ENCODE results near the gene THOC7. TPM values are rescaled to one million over a fixed set of nuclear protein-coding genes. Genes with fewer than 3 reads are reported as not detected.

Gene THOC7
- total RNA-seq, 1 donor from 2014 or later: 141 TPM

DNA sequence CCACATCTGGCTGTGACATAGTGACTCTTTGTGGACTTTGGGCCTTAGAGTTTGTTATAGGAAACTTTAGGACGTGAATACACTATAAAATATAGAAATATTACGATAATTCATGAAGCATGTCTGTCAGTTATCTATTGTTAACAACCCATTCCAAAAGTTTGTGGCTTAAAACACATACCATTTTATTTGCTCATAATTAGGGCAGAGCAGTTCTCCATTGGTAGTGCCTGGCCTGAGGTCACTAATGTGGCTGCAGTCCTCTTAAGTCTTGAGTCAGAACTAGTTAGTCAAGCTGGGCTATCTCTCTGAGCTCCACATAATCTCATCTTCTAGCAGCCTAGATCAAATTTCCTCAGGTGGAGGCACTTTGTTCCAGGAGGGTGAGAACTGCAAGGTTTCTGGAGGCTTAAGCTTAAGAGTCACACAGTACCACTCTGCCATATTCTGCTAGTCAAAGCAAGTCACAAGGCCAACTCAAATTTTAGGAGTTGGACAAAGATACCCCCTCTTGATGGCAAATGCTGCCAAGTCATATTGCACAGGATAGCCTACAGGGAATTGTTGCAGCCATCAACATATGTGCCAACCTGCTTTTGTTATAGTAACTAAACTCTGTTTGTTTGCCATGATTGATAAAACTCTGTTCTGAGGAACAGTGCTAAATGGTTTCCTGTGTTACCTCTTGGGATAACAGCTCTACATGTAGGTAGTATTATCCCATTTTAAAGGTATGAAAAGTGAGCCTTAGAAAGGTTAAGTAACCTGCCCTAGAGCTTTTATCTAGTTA lies 8.7 kb upstream of the THOC7 start:
- Mint-ChIP-seq H3K27me3 (ENCODE audit: insufficient read depth, low read depth) (peaks cover 3% of the 10 kb centered on the region), H3K9me3 (no peaks in the 10 kb centered on the region), H3K4me3 (no peak overlapping the region), H3K27ac (no peak overlapping the region), H3K36me3 (peaks cover 5% of the 10 kb centered on the region), H3K4me1 (peaks cover 25% of the 10 kb centered on the region)
- Histone ChIP-seq H2AFZ (replicated peaks) (no peak overlapping the region), H3K27ac (no peak overlapping the region), H3K4me1 (peaks cover 18% of the 10 kb centered on the region), H3K4me2 (no peak overlapping the region), H3F3A (ENCODE audit: low read depth) (no peaks in the 10 kb centered on the region), H3K4me3 (no peak overlapping the region), H3K9me3 (ENCODE audit: low read depth) (no peaks in the 10 kb centered on the region), H4K20me1 (ENCODE audit: low read depth) (peaks cover 70% of the 10 kb centered on the region), H3K27me3 (no peaks in the 10 kb centered on the region), H3K79me2 (ENCODE audit: low read depth) (peaks cover 95% of the 10 kb centered on the region), H3K9ac (no peak overlapping the region), H3K36me3 (no peaks in the 10 kb centered on the region)
- TF ChIP-seq EZH2phosphoT487 (IDR thresholded peaks at IDR 0.05) (no peak), EZH2 (IDR thresholded peaks at IDR 0.05) (no peak)
- TF ChIP-seq, protein P1, sequence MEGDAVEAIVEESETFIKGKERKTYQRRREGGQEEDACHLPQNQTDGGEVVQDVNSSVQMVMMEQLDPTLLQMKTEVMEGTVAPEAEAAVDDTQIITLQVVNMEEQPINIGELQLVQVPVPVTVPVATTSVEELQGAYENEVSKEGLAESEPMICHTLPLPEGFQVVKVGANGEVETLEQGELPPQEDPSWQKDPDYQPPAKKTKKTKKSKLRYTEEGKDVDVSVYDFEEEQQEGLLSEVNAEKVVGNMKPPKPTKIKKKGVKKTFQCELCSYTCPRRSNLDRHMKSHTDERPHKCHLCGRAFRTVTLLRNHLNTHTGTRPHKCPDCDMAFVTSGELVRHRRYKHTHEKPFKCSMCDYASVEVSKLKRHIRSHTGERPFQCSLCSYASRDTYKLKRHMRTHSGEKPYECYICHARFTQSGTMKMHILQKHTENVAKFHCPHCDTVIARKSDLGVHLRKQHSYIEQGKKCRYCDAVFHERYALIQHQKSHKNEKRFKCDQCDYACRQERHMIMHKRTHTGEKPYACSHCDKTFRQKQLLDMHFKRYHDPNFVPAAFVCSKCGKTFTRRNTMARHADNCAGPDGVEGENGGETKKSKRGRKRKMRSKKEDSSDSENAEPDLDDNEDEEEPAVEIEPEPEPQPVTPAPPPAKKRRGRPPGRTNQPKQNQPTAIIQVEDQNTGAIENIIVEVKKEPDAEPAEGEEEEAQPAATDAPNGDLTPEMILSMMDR (IDR thresholded peaks at IDR 0.05): no peak
- no peak for DNase-seq (ENCODE audit: low spot score)

DNA sequence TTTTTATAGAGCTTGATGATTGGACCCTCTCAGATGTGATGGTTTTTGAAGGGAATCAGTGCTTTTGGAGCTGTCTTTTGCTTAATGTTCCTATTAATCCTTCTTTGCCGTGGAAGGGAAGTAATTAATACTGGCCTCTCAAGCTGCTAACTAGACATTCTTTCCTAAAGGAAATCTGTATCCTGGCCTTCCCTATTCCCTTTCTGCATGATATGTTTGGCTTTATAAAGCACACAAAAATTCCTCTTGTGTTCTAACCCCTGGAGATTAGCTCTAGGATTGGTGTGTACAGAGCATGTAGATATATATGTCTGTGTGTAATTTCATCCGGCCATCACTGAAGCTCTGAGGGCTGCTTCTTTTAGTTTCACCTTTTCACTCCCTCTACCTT lies 7.0 kb upstream of the THOC7 start:
- Histone ChIP-seq H3K4me1 (peaks cover 12% of the 10 kb centered on the region), H4K20me1 (ENCODE audit: low read depth) (peaks cover 55% of the 10 kb centered on the region), H3K9me3 (ENCODE audit: low read depth) (no peaks in the 10 kb centered on the region), H3K9ac (no peak overlapping the region), H3K27ac (no peak overlapping the region), H3K79me2 (ENCODE audit: low read depth) (peaks cover 94% of the 10 kb centered on the region), H3K4me3 (no peak overlapping the region), H3K27me3 (no peaks in the 10 kb centered on the region), H3K4me2 (no peak overlapping the region), H2AFZ (replicated peaks) (no peak overlapping the region), H3K36me3 (no peaks in the 10 kb centered on the region), H3F3A (ENCODE audit: low read depth) (no peaks in the 10 kb centered on the region)
- TF ChIP-seq EZH2phosphoT487 (IDR thresholded peaks at IDR 0.05): no peak
- no peak for TF ChIP-seq EZH2 (IDR thresholded peaks at IDR 0.05)
- TF ChIP-seq, protein P1 (IDR thresholded peaks at IDR 0.05): no peak
- Mint-ChIP-seq H3K9me3 (no peaks in the 10 kb centered on the region), H3K36me3 (peaks cover 11% of the 10 kb centered on the region), H3K4me3 (no peak overlapping the region), H3K4me1 (peaks cover 9% of the 10 kb centered on the region), H3K27me3 (ENCODE audit: insufficient read depth, low read depth) (peaks cover 3% of the 10 kb centered on the region), H3K27ac (no peak overlapping the region)
- DNase-seq (ENCODE audit: low spot score): no peak

DNA sequence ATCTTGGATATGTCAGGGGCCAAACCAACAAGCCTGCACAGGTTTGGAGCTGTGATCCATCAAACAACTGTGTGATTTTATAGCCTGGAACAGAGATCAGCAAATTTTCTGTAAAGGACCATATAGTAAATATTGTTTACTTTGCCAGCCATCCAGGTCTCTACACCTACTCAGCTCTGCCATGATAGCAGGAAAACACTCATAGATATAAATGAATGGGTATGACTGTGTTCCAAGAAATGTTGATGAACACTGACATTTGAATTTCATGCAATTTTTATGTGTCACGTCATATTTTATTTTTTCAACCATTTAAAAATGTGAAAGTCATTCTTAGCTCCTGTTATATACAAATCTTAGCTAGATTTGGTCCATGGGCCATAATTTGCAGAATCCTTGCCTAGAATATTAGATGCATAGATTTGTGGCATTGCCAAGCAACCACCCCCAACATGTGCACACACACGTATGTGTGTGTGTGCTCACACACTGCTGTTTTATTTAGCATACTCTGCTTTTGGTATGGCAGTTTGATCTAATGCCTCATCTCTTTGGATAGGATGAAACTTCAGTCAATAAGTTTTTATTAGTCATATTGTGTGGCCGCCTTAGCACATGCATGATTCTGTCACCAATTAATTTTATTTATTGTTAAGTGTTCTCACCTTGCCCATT lies 6.5 kb upstream of the THOC7 start:
- no peaks in the 10 kb centered on the region for H3K9me3 ChIP-seq (ENCODE audit: low read depth)
- peaks cover 14% of the 10 kb centered on the region for H3K4me1 ChIP-seq
- H3K27me3 ChIP-seq: no peaks in the 10 kb centered on the region
- H3K4me3 Mint-ChIP-seq: no peak overlapping the region
- H2AFZ ChIP-seq (replicated peaks): no peak overlapping the region
- DNase-seq (ENCODE audit: low spot score): no peak
- H3K27ac Mint-ChIP-seq: no peak overlapping the region
- no peak overlapping the region for H3K4me3 ChIP-seq
- no peak overlapping the region for H3K27ac ChIP-seq
- no peak overlapping the region for H3K9ac ChIP-seq
- H3F3A ChIP-seq (ENCODE audit: low read depth): no peaks in the 10 kb centered on the region
- peaks cover 50% of the 10 kb centered on the region for H4K20me1 ChIP-seq (ENCODE audit: low read depth)
- H3K4me1 Mint-ChIP-seq: peaks cover 10% of the 10 kb centered on the region
- TF ChIP-seq, protein P1 (IDR thresholded peaks at IDR 0.05): no peak
- no peaks in the 10 kb centered on the region for H3K36me3 ChIP-seq
- H3K27me3 Mint-ChIP-seq (ENCODE audit: insufficient read depth, low read depth): peaks cover 3% of the 10 kb centered on the region
- H3K9me3 Mint-ChIP-seq: no peaks in the 10 kb centered on the region
- H3K4me2 ChIP-seq: no peak overlapping the region
- H3K36me3 Mint-ChIP-seq: peaks cover 15% of the 10 kb centered on the region
- peaks cover 93% of the 10 kb centered on the region for H3K79me2 ChIP-seq (ENCODE audit: low read depth)
